PC-3 (cell line): ENCODE measurements around the gene KCTD1.

Source experiments
- CTCF ChIP-seq: fragments of 300-600 bp; sonication (generic); conservative IDR thresholded peaks from 2 replicates; pipeline ENCODE4 v1.5.1; 2017; ENCODE audit warnings: antibody characterized with exemption, low read depth, mild to moderate bottlenecking, low read length
- EZH2 ChIP-seq: fragments of 300-600 bp; sonication (generic); IDR thresholded peaks from one replicate; pipeline ENCODE4 v1.6.1; 2017; ENCODE audit warnings: antibody characterized with exemption, mild to moderate bottlenecking, low read length; ENCODE audit not compliant: unreplicated experiment

DNA sequence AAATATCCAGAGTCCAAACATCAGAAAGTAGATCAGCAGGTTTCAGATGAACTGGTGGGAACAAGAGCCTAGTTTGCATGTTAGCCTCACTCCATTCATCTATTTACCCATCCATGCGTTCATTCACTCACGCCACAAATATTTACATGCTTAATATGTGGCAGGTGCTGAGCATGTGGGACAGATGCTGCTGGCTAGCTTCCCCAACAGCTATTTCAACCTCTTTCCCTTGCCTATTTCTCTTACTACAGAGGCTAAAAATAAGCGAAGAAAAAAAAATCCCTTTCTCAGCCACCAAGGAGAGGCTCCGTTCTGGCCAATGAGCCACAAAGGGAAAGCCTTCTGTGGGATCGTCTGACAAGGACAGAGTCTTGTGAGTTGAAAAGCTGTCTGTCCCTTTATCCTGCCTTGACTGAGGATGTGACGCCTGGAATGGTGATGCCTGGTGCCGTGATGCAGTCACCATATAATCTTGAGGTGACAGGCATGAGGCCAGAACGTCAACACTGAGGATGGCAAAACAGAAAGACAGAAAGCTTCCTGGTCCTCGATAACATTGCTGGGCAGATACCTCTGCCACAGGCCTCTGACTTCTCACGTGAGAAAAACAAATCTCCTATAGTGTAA is 78.2 kb downstream of the KCTD1 start:
- no peak for TF ChIP-seq CTCF
- TF ChIP-seq EZH2: no peak
